MM.1S (cell line): ENCODE measurements around the gene ARL17B.
"Not testable (repeated sequence)": the region's sequence is repeated elsewhere in the genome, so short reads cannot be mapped to it uniquely, and the experiment has no call there.

Experiments
- EZH2 ChIP-seq: fragments of 300-600 bp; sonication (generic); optimal IDR thresholded peaks from 2 replicates; pipeline ENCODE3; 2017; ENCODE audit warnings: low read depth, mild to moderate bottlenecking, antibody characterized with exemption, low read length, mixed read lengths
- EZH2phosphoT487 ChIP-seq: fragments of 300-600 bp; sonication (generic); IDR thresholded peaks from 2 replicates; pipeline ENCODE4 v1.6.1; 2018; ENCODE audit warnings: antibody characterized with exemption, low read length
- TF ChIP-seq, protein P1 (sequence below): fragments of 300-600 bp; sonication (generic); IDR thresholded peaks from 2 replicates; pipeline ENCODE4 v1.5.1; 2016; ENCODE audit warnings: antibody characterized with exemption, low read length, mixed read lengths

DNA sequence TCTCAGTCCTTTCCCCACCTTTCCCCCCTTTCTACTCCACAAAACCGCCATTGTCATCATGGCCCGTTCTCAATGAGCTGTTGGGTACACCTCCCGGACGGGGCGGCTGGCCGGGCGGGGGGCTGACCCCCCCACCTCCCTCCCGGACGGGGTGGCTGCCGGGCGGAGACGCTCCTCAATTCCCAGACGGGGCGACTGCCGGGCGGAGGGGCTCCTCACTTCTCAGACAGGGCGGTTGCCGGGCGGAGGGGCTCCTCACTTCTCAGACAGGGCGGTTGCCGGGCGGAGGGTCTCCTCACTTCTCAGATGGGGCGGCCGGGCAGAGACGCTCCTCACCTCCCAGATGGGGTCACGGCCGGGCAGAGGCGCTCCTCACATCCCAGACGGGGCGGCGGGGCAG lies 108.8 kb downstream of the ARL17B start:
- TF ChIP-seq, protein P1, sequence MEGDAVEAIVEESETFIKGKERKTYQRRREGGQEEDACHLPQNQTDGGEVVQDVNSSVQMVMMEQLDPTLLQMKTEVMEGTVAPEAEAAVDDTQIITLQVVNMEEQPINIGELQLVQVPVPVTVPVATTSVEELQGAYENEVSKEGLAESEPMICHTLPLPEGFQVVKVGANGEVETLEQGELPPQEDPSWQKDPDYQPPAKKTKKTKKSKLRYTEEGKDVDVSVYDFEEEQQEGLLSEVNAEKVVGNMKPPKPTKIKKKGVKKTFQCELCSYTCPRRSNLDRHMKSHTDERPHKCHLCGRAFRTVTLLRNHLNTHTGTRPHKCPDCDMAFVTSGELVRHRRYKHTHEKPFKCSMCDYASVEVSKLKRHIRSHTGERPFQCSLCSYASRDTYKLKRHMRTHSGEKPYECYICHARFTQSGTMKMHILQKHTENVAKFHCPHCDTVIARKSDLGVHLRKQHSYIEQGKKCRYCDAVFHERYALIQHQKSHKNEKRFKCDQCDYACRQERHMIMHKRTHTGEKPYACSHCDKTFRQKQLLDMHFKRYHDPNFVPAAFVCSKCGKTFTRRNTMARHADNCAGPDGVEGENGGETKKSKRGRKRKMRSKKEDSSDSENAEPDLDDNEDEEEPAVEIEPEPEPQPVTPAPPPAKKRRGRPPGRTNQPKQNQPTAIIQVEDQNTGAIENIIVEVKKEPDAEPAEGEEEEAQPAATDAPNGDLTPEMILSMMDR = not testable (repeated sequence)
- TF ChIP-seq EZH2, EZH2phosphoT487: not testable (repeated sequence)
